Cardiac muscle cell (in vitro differentiated cells and primary cell): ENCODE data around the gene CRISPLD2. TPM values are rescaled to one million over a fixed set of nuclear protein-coding genes. Genes with fewer than 3 reads are reported as not detected.

Source experiments
- DNase-seq, 2 donors: peaks; one replicate each; pipeline versions ENCODE4 v3.0.0 to v3.0.0-alpha.2; 2010 to 2017; ENCODE audit warnings: low read depth in 1 of 2, low spot score in 1 of 2
- H3K27ac ChIP-seq: fragments of 200-600 bp; sonication (generic); 2 replicates; pipeline ENCODE4 v1.5.1; 2016
- H3K27me3 ChIP-seq: fragments of 200-600 bp; sonication (generic); 2 replicates; pipeline ENCODE4 v1.6.0; 2016; ENCODE audit warnings: control low read depth
- H3K36me3 ChIP-seq: fragments of 200-600 bp; sonication (generic); 2 replicates; pipeline ENCODE4 v1.5.1; 2016; ENCODE audit warnings: control low read depth
- H3K4me1 ChIP-seq: fragments of 200-600 bp; sonication (generic); 2 replicates; pipeline ENCODE4 v1.8.1; 2017; ENCODE audit warnings: low read depth, mild to moderate bottlenecking, mixed run types
- H3K4me3 ChIP-seq: fragments of 200-600 bp; sonication (generic); 2 replicates; pipeline ENCODE4 v1.5.1; 2016; ENCODE audit warnings: mild to moderate bottlenecking
- H3K9me3 ChIP-seq: fragments of 200-600 bp; sonication (generic); 2 replicates; pipeline ENCODE4 v1.5.1; 2017; ENCODE audit warnings: low read depth, mild to moderate bottlenecking, control low read depth
- polyA plus RNA-seq: library from polyadenylated mRNA; unstranded; fragments of >200 nt; fragmentation: Nextera tagmentation; extraction: Ambion mirVana; gene quantifications from 2 replicates; pipeline ENCODE4 v1.2.1, GENCODE V29; 2016
- total RNA-seq: library from RNA; depleted of rRNA; stranded (reverse); fragments of >200 nt; gene quantifications from 2 replicates; pipeline ENCODE4 v1.2.3, GENCODE V29; 2016
- TF ChIP-seq, protein P1 (sequence below): IDR thresholded peaks from 2 replicates; pipeline ENCODE4 v1.5.1; 2012; ENCODE audit warnings: low read depth, mild to moderate bottlenecking, low read length

The CRISPLD2 gene
- total and polyA plus RNA-seq, 2 experiments from 2014 or later: 0.91 to 1.7 TPM

DNA sequence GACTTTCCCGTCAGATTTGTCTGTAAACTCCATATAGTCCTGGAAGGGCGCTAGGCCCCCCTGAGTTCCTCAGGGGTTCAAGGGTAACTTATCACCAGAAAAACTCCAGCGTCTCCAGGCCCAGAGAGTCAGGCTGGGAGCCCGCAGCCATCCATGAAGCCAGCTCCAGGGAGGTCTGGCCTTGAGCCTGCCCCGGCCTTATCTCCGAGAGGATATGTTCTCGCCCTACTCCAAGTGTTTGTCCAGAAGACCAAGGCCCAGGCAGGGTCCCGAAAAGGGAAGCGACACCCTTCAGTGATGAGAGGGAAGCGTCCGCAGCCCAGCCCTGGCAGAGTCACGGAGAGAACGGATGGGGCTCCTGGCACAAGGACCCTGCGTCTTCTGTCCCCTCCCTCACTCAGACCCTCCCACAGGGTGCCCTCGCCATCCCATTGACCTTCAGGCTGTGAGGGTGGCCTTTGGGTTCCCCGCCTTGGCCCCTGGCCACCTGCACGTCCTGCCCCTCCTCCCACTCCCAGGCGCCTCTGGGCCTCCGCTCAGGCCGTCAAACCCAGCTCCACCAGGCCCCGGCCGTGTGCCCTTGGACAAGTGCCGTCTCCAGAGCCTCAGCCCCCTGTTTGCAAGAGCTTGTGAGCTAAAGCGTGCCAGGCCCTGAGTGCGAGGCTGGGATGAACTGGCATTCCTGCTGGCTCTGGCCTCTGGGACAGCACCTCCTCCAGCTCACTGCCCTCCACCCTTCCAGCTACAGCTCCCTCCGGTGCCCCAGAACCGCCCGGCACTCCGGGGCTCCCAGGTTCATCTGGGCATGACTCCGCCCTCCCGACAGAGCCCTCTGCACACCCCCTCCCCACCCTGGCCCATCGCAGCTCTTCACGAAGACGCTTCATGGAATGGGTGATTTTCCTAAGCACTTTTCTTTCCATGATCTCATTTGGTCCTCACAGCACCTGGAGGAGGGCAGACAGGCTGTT is 108.1 kb downstream of the CRISPLD2 start:
- TF ChIP-seq, protein P1, sequence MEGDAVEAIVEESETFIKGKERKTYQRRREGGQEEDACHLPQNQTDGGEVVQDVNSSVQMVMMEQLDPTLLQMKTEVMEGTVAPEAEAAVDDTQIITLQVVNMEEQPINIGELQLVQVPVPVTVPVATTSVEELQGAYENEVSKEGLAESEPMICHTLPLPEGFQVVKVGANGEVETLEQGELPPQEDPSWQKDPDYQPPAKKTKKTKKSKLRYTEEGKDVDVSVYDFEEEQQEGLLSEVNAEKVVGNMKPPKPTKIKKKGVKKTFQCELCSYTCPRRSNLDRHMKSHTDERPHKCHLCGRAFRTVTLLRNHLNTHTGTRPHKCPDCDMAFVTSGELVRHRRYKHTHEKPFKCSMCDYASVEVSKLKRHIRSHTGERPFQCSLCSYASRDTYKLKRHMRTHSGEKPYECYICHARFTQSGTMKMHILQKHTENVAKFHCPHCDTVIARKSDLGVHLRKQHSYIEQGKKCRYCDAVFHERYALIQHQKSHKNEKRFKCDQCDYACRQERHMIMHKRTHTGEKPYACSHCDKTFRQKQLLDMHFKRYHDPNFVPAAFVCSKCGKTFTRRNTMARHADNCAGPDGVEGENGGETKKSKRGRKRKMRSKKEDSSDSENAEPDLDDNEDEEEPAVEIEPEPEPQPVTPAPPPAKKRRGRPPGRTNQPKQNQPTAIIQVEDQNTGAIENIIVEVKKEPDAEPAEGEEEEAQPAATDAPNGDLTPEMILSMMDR: no peak
- Histone ChIP-seq H3K9me3 (no peaks in the 10 kb centered on the region), H3K36me3 (no peaks in the 10 kb centered on the region), H3K4me3 (no peak overlapping the region), H3K4me1 (peaks cover 13% of the 10 kb centered on the region), H3K27ac (no peak overlapping the region), H3K27me3 (no peaks in the 10 kb centered on the region)
- DNase-seq: no peak

DNA sequence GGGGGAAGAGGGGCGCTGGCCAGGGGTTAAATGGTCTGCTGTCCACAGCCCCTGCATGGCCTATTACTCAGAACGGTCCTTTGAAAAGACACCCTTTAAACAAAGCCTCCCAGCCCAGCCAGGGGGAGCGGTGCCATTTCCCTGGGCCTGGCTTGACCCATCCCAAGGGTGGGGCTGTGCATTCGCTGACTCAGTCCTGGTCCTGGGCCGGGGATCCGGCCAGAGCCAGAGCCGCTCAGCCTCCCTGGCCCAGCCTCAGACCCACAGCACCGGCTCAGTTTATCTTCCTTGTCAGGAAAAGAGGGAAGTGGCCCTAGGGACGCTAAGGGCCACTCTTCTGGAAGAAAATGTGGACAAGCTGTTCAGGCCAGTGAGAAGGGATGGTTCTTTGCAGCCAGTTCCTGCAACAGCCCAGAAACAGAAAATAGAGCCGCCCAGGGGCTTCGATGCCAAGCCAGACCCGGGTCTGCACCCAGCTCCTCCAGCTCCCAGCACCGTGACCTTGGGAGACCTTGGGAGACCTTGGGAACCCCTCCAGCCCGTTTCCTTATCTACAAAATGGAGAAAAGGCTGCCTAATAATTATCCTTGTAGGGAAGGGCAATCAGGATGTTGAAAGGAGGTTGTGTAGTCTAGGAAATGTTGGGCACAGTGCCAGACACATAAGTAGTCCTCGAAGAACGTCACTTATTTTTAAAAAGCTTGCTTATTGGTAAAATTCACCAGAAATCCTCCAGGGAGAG is 109.1 kb downstream of the CRISPLD2 start:
- DNase-seq: peak in 1 of 2 donors; percentile 75
- H3K4me1 ChIP-seq: peaks cover 8% of the 10 kb centered on the region
- no peak overlapping the region for H3K4me3 ChIP-seq
- H3K36me3 ChIP-seq: no peaks in the 10 kb centered on the region
- TF ChIP-seq, protein P1: no peak
- H3K27ac ChIP-seq: no peak overlapping the region
- no peaks in the 10 kb centered on the region for H3K27me3 ChIP-seq
- H3K9me3 ChIP-seq: no peaks in the 10 kb centered on the region

DNA sequence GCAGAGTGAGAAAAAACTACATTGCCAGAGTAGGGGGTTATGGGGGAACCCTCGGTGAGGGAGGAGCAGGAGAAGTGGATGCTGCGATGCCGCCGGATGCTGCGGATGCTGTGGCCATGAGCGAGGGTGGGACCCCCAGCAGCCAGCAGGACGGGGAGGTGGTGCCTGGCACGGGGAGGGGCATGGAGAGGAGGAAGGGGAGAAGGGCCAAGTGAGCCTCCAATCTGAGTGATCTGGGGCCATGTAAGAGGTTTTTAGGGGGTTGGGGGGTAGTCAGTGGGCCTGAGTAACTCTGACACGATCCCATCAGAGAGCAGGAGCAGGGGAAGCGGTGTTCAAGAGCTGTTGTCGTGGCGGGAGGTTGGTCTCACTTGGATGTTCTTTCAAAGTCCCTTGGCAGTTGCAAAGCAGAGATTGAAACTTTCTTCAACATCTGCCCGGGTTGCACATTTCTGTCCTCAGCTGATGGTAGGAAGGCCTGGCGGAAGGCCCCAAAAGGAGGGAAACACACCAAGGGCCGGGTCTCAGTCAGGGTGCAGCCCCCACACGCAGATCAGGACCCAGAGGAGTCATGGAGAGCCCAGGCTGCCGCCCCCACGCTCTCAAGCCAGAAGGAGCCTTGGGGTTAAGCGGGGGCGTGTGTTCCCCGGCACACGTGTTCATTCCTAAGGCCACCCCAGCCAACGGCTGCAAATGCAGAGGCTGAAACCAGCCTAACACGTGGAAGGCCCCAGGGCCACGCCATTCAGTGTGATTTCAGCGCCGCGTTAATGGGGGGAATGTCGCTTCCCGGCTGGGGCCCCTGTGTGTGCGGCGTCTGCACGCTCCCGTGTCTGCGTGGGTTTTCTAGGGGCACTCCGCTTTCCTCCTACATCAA is 109.9 kb downstream of the CRISPLD2 start:
- H3K27ac ChIP-seq: no peak overlapping the region
- H3K4me3 ChIP-seq: no peak overlapping the region
- peaks cover 8% of the 10 kb centered on the region for H3K4me1 ChIP-seq
- H3K27me3 ChIP-seq: no peaks in the 10 kb centered on the region
- no peaks in the 10 kb centered on the region for H3K36me3 ChIP-seq
- no peaks in the 10 kb centered on the region for H3K9me3 ChIP-seq
- TF ChIP-seq, protein P1: no peak
- DNase-seq: peak in 1 of 2 donors; percentile 34

- peaks cover 8% of the 10 kb centered on the region for H3K4me1 ChIP-seq
Measured at GRCh38 chr16:84930298-84931106, 110.7 kb downstream of the CRISPLD2 start.

More at GRCh38 chr16:84930298-84931106, 110.7 kb downstream of the CRISPLD2 start:
- H3K9me3 ChIP-seq: no peaks in the 10 kb centered on the region
- TF ChIP-seq, protein P1: no peak
- no peak for DNase-seq
- H3K27me3 ChIP-seq: no peaks in the 10 kb centered on the region
- H3K36me3 ChIP-seq: no peaks in the 10 kb centered on the region
- H3K4me3 ChIP-seq: no peak overlapping the region
- H3K27ac ChIP-seq: no peak overlapping the region
